GM12878 (cell line): ENCODE measurements around the gene CDON. TPM values are rescaled to one million over a fixed set of nuclear protein-coding genes. Genes with fewer than 3 reads are reported as not detected.

Experiments used
- ATAC-seq: fragments of 200-7000 bp; cut with Tn5 transposase; 3 replicates; pipeline ENCODE4 v1.9.1; 2020; ENCODE audit warnings: mild to moderate bottlenecking, moderate library complexity
- BruUV-seq: library from RNA; stranded (reverse); fragments of 400-500 nt; replicated peaks from 2 replicates; lab custom pipeline; 2021; lab: Mats Ljungman, UMichigan
- CTCF ChIA-PET: fragments of 300-600 bp; sonication (Branson Sonifier 250); formaldehyde crosslinking; extraction: SDS; loops from one replicate; lab custom pipeline; 2021; ENCODE audit warnings: inconsistent platforms; lab: Yijun Ruan, JAX
- POLR2A ChIA-PET: fragments of 350-600 bp; formaldehyde crosslinking; extraction: SDS; loops from one replicate; lab custom pipeline; 2021; ENCODE audit warnings: inconsistent platforms; lab: Charles Lee
- RAD21 ChIA-PET: fragments of 300-600 bp; sonication (Branson Sonifier 250); formaldehyde crosslinking; loops from one replicate; lab custom pipeline; 2023; ENCODE audit warnings: antibody characterized with exemption; ENCODE audit not compliant: unreplicated experiment; lab: Charles Lee
- SMC1A ChIA-PET: fragments of 300-600 bp; sonication (Branson Sonifier 250); formaldehyde crosslinking; loops from one replicate; lab custom pipeline; 2023; ENCODE audit not compliant: unreplicated experiment, uncharacterized antibody; lab: Charles Lee
- DNase-seq: peaks from one replicate; pipeline ENCODE4 v3.0.0-alpha.2; 2011; ENCODE audit warnings: low read depth, low spot score
- FAIRE-seq: peaks from 3 replicates; lab custom pipeline; 2011; peaks lifted over from hg19 to GRCh38; lab: Jason Lieb, UNC
- H2AFZ ChIP-seq: 2 replicates; pipeline ENCODE4 v1.6.0; 2011; ENCODE audit warnings: low read depth, low read length, control low read depth; ENCODE audit not compliant: control insufficient read depth
- H3K27ac ChIP-seq: 2 replicates; pipeline ENCODE4 v1.5.1; 2011; ENCODE audit warnings: control low read depth; ENCODE audit not compliant: control insufficient read depth, insufficient read depth
- H3K27me3 ChIP-seq, 2 experiments: replicated peaks in 1 of 2; 2 replicates each; pipeline versions ENCODE4 v1.6.0 to v1.6.1; 2011; ENCODE audit warnings: low read length in 1 of 2; ENCODE audit not compliant: control insufficient read depth in 2 of 2, insufficient read depth in 2 of 2
- H3K36me3 ChIP-seq, 2 experiments: 2 replicates each; pipeline ENCODE4 v1.5.1; 2011; ENCODE audit warnings: low read length in 1 of 2; ENCODE audit not compliant: control insufficient read depth in 2 of 2, insufficient read depth in 2 of 2
- H3K4me1 ChIP-seq: 2 replicates; pipeline ENCODE4 v1.6.1; 2011; ENCODE audit warnings: mild to moderate bottlenecking, low read length, moderate library complexity, mixed read lengths; ENCODE audit not compliant: control insufficient read depth, insufficient read depth
- H3K4me2 ChIP-seq: 2 replicates; pipeline ENCODE4 v1.6.0; 2011; ENCODE audit warnings: control low read depth; ENCODE audit not compliant: control insufficient read depth, insufficient read depth
- H3K4me3 ChIP-seq: fragments of 200-600 bp; sonication (generic); 2 replicates; pipeline ENCODE4 v1.5.1; 2016
- H3K79me2 ChIP-seq: 2 replicates; pipeline ENCODE4 v1.6.0; 2011; ENCODE audit warnings: low read length; ENCODE audit not compliant: control insufficient read depth, insufficient read depth
- H3K9ac ChIP-seq: 2 replicates; pipeline ENCODE4 v1.8.0; 2011; ENCODE audit warnings: low read length, control low read depth, mixed read lengths; ENCODE audit not compliant: control insufficient read depth, insufficient read depth
- H3K9me3 ChIP-seq: replicated peaks from 3 replicates; pipeline ENCODE4 v1.5.1; 2011; ENCODE audit warnings: mild to moderate bottlenecking, low read length; ENCODE audit not compliant: control insufficient read depth, insufficient read depth
- H4K20me1 ChIP-seq: 2 replicates; pipeline ENCODE4 v1.6.0; 2011; ENCODE audit not compliant: control insufficient read depth, insufficient read depth
- CREB1 ChIP-seq: IDR thresholded peaks from 2 replicates; pipeline ENCODE4 v1.6.1; 2012; ENCODE audit warnings: low read depth, mild to moderate bottlenecking, inconsistent platforms
- CREM ChIP-seq: IDR thresholded peaks from 2 replicates; pipeline ENCODE4 v1.6.1; 2014; ENCODE audit warnings: antibody characterized with exemption, low read depth
- JUND ChIP-seq: IDR thresholded peaks from 2 replicates; pipeline ENCODE4 v1.6.1; 2012; ENCODE audit warnings: low read depth, mild to moderate bottlenecking, low read length, improper control_type of control experiment, moderate library complexity
- MYC ChIP-seq: IDR thresholded peaks from 2 replicates; pipeline ENCODE4 v1.6.1; 2011; ENCODE audit warnings: mild to moderate bottlenecking, low read length, moderate library complexity, inconsistent platforms; ENCODE audit not compliant: insufficient read depth, insufficient replicate concordance, insufficient read length, severe bottlenecking
- SIN3A ChIP-seq: IDR thresholded peaks from 2 replicates; pipeline ENCODE4 v1.6.1; 2012; ENCODE audit warnings: low read depth, low read length, improper control_type of control experiment
- SMARCA5 ChIP-seq: fragments of 450-650 bp; IDR thresholded peaks from 2 replicates; pipeline ENCODE4 v1.6.1; 2017; ENCODE audit warnings: mild to moderate bottlenecking
- STAT1 ChIP-seq: fragments of 450-650 bp; conservative IDR thresholded peaks from 2 replicates; pipeline ENCODE4 v1.6.1; 2014; ENCODE audit warnings: antibody characterized with exemption, mild to moderate bottlenecking
- STAT3 ChIP-seq: IDR thresholded peaks from 2 replicates; pipeline ENCODE4 v1.6.1; 2011; ENCODE audit warnings: low read depth, low read length, improper control_type of control experiment
- TAF1 ChIP-seq: IDR thresholded peaks from 2 replicates; pipeline ENCODE4 v1.6.1; 2011; ENCODE audit warnings: mild to moderate bottlenecking, low read depth, low read length, borderline replicate concordance
- TCF7 ChIP-seq: IDR thresholded peaks from 2 replicates; pipeline ENCODE4 v1.6.1; 2014; ENCODE audit warnings: antibody characterized with exemption, borderline replicate concordance
- WRNIP1 ChIP-seq: IDR thresholded peaks from 2 replicates; pipeline ENCODE4 v1.6.1; 2011; ENCODE audit warnings: low read depth, low read length, improper control_type of control experiment, borderline replicate concordance
- WGBS: methylation state at CpG from one replicate; pipeline ENCODE4 v1.1.6; 2016; ENCODE audit warnings: low lambda C conversion rate; ENCODE audit not compliant: insufficient replicate concordance, insufficient coverage; ENCODE audit errors: missing lambda C conversion rate; 5-methylcytosine and 5-hydroxymethylcytosine counted together
- in situ Hi-C: fragments of 300-500 bp; cut with MboI; formaldehyde crosslinking; loops from 9 replicates; pipeline ENCODE4 v1.14.3; 2018; ENCODE audit warnings: mixed read lengths
- intact Hi-C: fragments of 100-400 bp; cut with micrococcal nuclease; formaldehyde crosslinking; loops from one replicate; pipeline ENCODE4 v1.14.2; 2022; ENCODE audit not compliant: unreplicated experiment
- polyA plus RNA-seq, 11 experiments: library from polyadenylated mRNA; depleted of rRNA in 4 of 11; unstranded in 6 of 11; stranded (reverse) in 5 of 11; fragments of >200 nt; fragmentation: Nextera tagmentation in 4 of 11; fragmentation: Illumina TruSeq in 1 of 11; extraction: Ambion mirVana in 4 of 11; extraction: Trizol in 1 of 11; gene quantifications; 1 replicate in 1 of 11; 2 replicates in 10 of 11; pipeline versions ENCODE4 v1.2.1 to v1.2.3, GENCODE V29; 2011 to 2016; ENCODE audit warnings: inconsistent platforms in 2 of 11, missing spikeins in 2 of 11, low read depth in 1 of 11
- total RNA-seq, 4 experiments: library from RNA; depleted of rRNA in 3 of 4; stranded (reverse); fragments of >200 nt in 3 of 4; fragmentation: Illumina TruSeq in 1 of 4; extraction: Trizol in 1 of 4; gene quantifications; 2 replicates each; pipeline versions ENCODE4 v1.2.1 to v1.2.3, GENCODE V29; 2013 to 2021
- TF ChIP-seq, protein P1 (sequence below): fragments of 450-650 bp; conservative IDR thresholded peaks from 2 replicates; pipeline ENCODE4 v1.6.1; 2017; ENCODE audit warnings: mild to moderate bottlenecking, moderate library complexity
- TF ChIP-seq, protein P2 (sequence below): IDR thresholded peaks from 2 replicates; pipeline ENCODE4 v1.6.1; 2011; ENCODE audit warnings: mild to moderate bottlenecking, low read depth, low read length, moderate library complexity; ENCODE audit not compliant: insufficient replicate concordance

CDON gene
- total and polyA plus RNA-seq, 10 of the 15 experiments (the other 5 are each of a cell fraction or from before 2014, with no cell fraction given): 0.07 to 4.2 (median 0.36) TPM

DNA sequence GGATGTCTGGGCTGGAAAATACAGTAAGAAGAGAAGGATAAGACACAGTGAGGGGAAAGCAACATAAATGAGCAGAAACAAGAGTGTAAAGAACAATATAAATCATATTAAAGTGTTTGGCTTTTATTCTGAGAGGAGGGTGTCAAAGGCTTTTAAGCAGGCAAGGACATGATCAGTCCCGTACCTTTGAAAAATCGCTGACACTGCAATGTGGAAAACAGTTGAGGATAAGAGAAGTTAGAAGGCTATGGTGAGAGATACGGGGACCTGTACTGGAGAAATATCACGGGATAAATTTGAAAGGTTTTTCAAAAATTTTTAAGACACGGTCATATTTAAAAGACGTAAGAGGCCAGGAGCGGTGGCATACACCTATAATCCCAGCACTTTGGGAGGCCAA, 30.3 kb downstream of the CDON start:
- FAIRE-seq (no peak), ATAC-seq (no peak)
- WGBS: 54% methylated on average over 7 of the region's 7 CpGs

More for the DNA sequence above, 30.3 kb downstream of the CDON start:
- H3K4me2 ChIP-seq: no peak overlapping the region
- DNase-seq: no peak
- no peaks in the 10 kb centered on the region for H3K9me3 ChIP-seq
- ChIA-PET SMC1A (no interaction called here), RAD21 (no interaction called here), CTCF (no interaction called here), POLR2A (no interaction called here)
- no peaks in the 10 kb centered on the region for H3K36me3 ChIP-seq
- intact Hi-C loops (no loop called here), in situ Hi-C loops (no loop called here)
- no peak overlapping the region for H3K4me3 ChIP-seq
- BruUV-seq: no TSS peak
- H3K27ac ChIP-seq: no peak overlapping the region
- TF ChIP-seq WRNIP1 (no peak), TAF1 (no peak), JUND (no peak), CREB1 (no peak), MYC (no peak), SIN3A (no peak), SMARCA5 (no peak), TCF7 (no peak), STAT1 (no peak), STAT3 (no peak), CREM (no peak)
- TF ChIP-seq, protein P1, sequence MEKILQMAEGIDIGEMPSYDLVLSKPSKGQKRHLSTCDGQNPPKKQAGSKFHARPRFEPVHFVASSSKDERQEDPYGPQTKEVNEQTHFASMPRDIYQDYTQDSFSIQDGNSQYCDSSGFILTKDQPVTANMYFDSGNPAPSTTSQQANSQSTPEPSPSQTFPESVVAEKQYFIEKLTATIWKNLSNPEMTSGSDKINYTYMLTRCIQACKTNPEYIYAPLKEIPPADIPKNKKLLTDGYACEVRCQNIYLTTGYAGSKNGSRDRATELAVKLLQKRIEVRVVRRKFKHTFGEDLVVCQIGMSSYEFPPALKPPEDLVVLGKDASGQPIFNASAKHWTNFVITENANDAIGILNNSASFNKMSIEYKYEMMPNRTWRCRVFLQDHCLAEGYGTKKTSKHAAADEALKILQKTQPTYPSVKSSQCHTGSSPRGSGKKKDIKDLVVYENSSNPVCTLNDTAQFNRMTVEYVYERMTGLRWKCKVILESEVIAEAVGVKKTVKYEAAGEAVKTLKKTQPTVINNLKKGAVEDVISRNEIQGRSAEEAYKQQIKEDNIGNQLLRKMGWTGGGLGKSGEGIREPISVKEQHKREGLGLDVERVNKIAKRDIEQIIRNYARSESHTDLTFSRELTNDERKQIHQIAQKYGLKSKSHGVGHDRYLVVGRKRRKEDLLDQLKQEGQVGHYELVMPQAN: no peak
- TF ChIP-seq, protein P2, sequence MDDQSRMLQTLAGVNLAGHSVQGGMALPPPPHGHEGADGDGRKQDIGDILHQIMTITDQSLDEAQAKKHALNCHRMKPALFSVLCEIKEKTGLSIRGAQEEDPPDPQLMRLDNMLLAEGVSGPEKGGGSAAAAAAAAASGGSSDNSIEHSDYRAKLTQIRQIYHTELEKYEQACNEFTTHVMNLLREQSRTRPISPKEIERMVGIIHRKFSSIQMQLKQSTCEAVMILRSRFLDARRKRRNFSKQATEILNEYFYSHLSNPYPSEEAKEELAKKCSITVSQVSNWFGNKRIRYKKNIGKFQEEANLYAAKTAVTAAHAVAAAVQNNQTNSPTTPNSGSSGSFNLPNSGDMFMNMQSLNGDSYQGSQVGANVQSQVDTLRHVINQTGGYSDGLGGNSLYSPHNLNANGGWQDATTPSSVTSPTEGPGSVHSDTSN: no peak
- no peak overlapping the region for H3K9ac ChIP-seq
- no peak overlapping the region for H2AFZ ChIP-seq
- H3K4me1 ChIP-seq: no peaks in the 10 kb centered on the region
- H4K20me1 ChIP-seq: no peaks in the 10 kb centered on the region
- H3K79me2 ChIP-seq: no peaks in the 10 kb centered on the region
- H3K27me3 ChIP-seq: 0 out of 4 replicates have a peak, but pooled peaks cover 0 to 3% of the 10 kb centered on the region in 2 experiments
